ENCODE measurements around the gene ACBD4. TPM values are rescaled to one million over a fixed set of nuclear protein-coding genes. Genes with fewer than 3 reads are reported as not detected.

The ACBD4 gene
- total RNA-seq, 3 donors from 2014 or later: 4.5 to 5.7 (median 4.7) TPM

GRCh38 chr17:45098869-45099616 is 36.4 kb upstream of the ACBD4 start:
- H3K4me1 Mint-ChIP-seq (ENCODE audit: low read depth): peaks cover 2% of the 10 kb centered on the region
- H3K4me3 Mint-ChIP-seq: no peak overlapping the region
- H3K36me3 Mint-ChIP-seq (ENCODE audit: insufficient read depth): peaks cover 35% of the 10 kb centered on the region
- H3K27me3 Mint-ChIP-seq (ENCODE audit: low read depth): no peaks in the 10 kb centered on the region
- H3K9me3 Mint-ChIP-seq: no peaks in the 10 kb centered on the region
- DNase-seq (peak; percentile 75), ATAC-seq (peak; percentile 80 to 88)

- H3K27me3 Mint-ChIP-seq (ENCODE audit: low read depth): no peaks in the 10 kb centered on the region
- H3K36me3 Mint-ChIP-seq (ENCODE audit: insufficient read depth): peaks cover 36% of the 10 kb centered on the region
- DNase-seq: no peak
- no peaks in the 10 kb centered on the region for H3K9me3 Mint-ChIP-seq
- ATAC-seq: no peak
- H3K4me3 Mint-ChIP-seq: no peak overlapping the region
- H3K4me1 Mint-ChIP-seq (ENCODE audit: low read depth): peaks cover 2% of the 10 kb centered on the region
Measured at GRCh38 chr17:45101546-45101882, 34.0 kb upstream of the ACBD4 start.

GRCh38 chr17:45101883-45102811 is 33.3 kb upstream of the ACBD4 start:
- ATAC-seq (no peak), DNase-seq (no peak)
- H3K36me3 Mint-ChIP-seq (ENCODE audit: insufficient read depth): peaks cover 33% of the 10 kb centered on the region
- H3K4me1 Mint-ChIP-seq (ENCODE audit: low read depth): peaks cover 2% of the 10 kb centered on the region
- no peaks in the 10 kb centered on the region for H3K9me3 Mint-ChIP-seq
- no peaks in the 10 kb centered on the region for H3K27me3 Mint-ChIP-seq (ENCODE audit: low read depth)
- no peak overlapping the region for H3K4me3 Mint-ChIP-seq

GRCh38 chr17:45102856-45103255 is 32.6 kb upstream of the ACBD4 start:
- DNase-seq: no peak
- Mint-ChIP-seq H3K36me3 (ENCODE audit: insufficient read depth) (peaks cover 31% of the 10 kb centered on the region), H3K4me3 (no peak overlapping the region), H3K9me3 (no peaks in the 10 kb centered on the region), H3K4me1 (ENCODE audit: low read depth) (peaks cover 2% of the 10 kb centered on the region), H3K27me3 (ENCODE audit: low read depth) (no peaks in the 10 kb centered on the region)
- ATAC-seq: no peak

- H3K9me3 Mint-ChIP-seq: no peaks in the 10 kb centered on the region
- peaks cover 2% of the 10 kb centered on the region for H3K4me1 Mint-ChIP-seq (ENCODE audit: low read depth)
- H3K4me3 Mint-ChIP-seq: no peak overlapping the region
- no peak for ATAC-seq
- peaks cover 30% of the 10 kb centered on the region for H3K36me3 Mint-ChIP-seq (ENCODE audit: insufficient read depth)
- H3K27me3 Mint-ChIP-seq (ENCODE audit: low read depth): no peaks in the 10 kb centered on the region
- no peak for DNase-seq
Measured at GRCh38 chr17:45103269-45103795, 32.2 kb upstream of the ACBD4 start.

GRCh38 chr17:45104029-45104428 is 31.5 kb upstream of the ACBD4 start:
- DNase-seq (no peak), ATAC-seq (no peak)
- no peaks in the 10 kb centered on the region for H3K9me3 Mint-ChIP-seq
- H3K36me3 Mint-ChIP-seq (ENCODE audit: insufficient read depth): peaks cover 25% of the 10 kb centered on the region
- H3K4me3 Mint-ChIP-seq: no peak overlapping the region
- H3K4me1 Mint-ChIP-seq (ENCODE audit: low read depth): no peaks in the 10 kb centered on the region
- no peaks in the 10 kb centered on the region for H3K27me3 Mint-ChIP-seq (ENCODE audit: low read depth)

- DNase-seq (no peak), ATAC-seq (no peak)
- Mint-ChIP-seq H3K36me3 (ENCODE audit: insufficient read depth) (peaks cover 24% of the 10 kb centered on the region), H3K9me3 (no peaks in the 10 kb centered on the region), H3K4me1 (ENCODE audit: low read depth) (no peaks in the 10 kb centered on the region), H3K4me3 (no peak overlapping the region), H3K27me3 (ENCODE audit: low read depth) (no peaks in the 10 kb centered on the region)
Measured at GRCh38 chr17:45104497-45104896, 31.0 kb upstream of the ACBD4 start.

- H3K36me3 Mint-ChIP-seq (ENCODE audit: insufficient read depth): peaks cover 24% of the 10 kb centered on the region
Measured at GRCh38 chr17:45104907-45105624, 30.4 kb upstream of the ACBD4 start.

GRCh38 chr17:45106096-45106495 is 29.4 kb upstream of the ACBD4 start:
- Mint-ChIP-seq H3K9me3 (no peaks in the 10 kb centered on the region), H3K4me1 (ENCODE audit: low read depth) (no peaks in the 10 kb centered on the region), H3K4me3 (no peak overlapping the region), H3K36me3 (ENCODE audit: insufficient read depth) (peaks cover 24% of the 10 kb centered on the region), H3K27me3 (ENCODE audit: low read depth) (no peaks in the 10 kb centered on the region)
- no peak for ATAC-seq
- DNase-seq: no peak

More at GRCh38 chr17:45104907-45105624, 30.4 kb upstream of the ACBD4 start:
- Mint-ChIP-seq H3K4me3 (no peak overlapping the region), H3K9me3 (no peaks in the 10 kb centered on the region), H3K4me1 (ENCODE audit: low read depth) (no peaks in the 10 kb centered on the region), H3K27me3 (ENCODE audit: low read depth) (no peaks in the 10 kb centered on the region)
- no peak for DNase-seq
- no peak for ATAC-seq

- no peak for ATAC-seq
- Mint-ChIP-seq H3K27me3 (ENCODE audit: low read depth) (no peaks in the 10 kb centered on the region), H3K9me3 (no peaks in the 10 kb centered on the region), H3K4me3 (no peak overlapping the region), H3K4me1 (ENCODE audit: low read depth) (no peaks in the 10 kb centered on the region), H3K36me3 (ENCODE audit: insufficient read depth) (peaks cover 24% of the 10 kb centered on the region)
- no peak for DNase-seq
Measured at GRCh38 chr17:45106582-45106981, 28.9 kb upstream of the ACBD4 start.

GRCh38 chr17:45107293-45108010 is 28.0 kb upstream of the ACBD4 start:
- DNase-seq: no peak
- Mint-ChIP-seq H3K4me1 (ENCODE audit: low read depth) (no peaks in the 10 kb centered on the region), H3K4me3 (no peak overlapping the region), H3K27me3 (ENCODE audit: low read depth) (no peaks in the 10 kb centered on the region), H3K36me3 (ENCODE audit: insufficient read depth) (peaks cover 21% of the 10 kb centered on the region), H3K9me3 (no peaks in the 10 kb centered on the region)
- ATAC-seq: no peak

- Mint-ChIP-seq H3K9me3 (no peaks in the 10 kb centered on the region), H3K36me3 (ENCODE audit: insufficient read depth) (peaks cover 17% of the 10 kb centered on the region), H3K4me1 (ENCODE audit: low read depth) (no peaks in the 10 kb centered on the region), H3K27me3 (ENCODE audit: low read depth) (no peaks in the 10 kb centered on the region), H3K4me3 (no peak overlapping the region)
- DNase-seq: no peak
- no peak for ATAC-seq
Measured at GRCh38 chr17:45108051-45108450, 27.4 kb upstream of the ACBD4 start.

GRCh38 chr17:45108595-45109521 is 26.6 kb upstream of the ACBD4 start:
- H3K9me3 Mint-ChIP-seq: no peaks in the 10 kb centered on the region
- no peaks in the 10 kb centered on the region for H3K4me1 Mint-ChIP-seq (ENCODE audit: low read depth)
- no peaks in the 10 kb centered on the region for H3K27me3 Mint-ChIP-seq (ENCODE audit: low read depth)
- H3K36me3 Mint-ChIP-seq (ENCODE audit: insufficient read depth): peaks cover 13% of the 10 kb centered on the region
- H3K4me3 Mint-ChIP-seq: no peak overlapping the region
- ATAC-seq (no peak), DNase-seq (no peak)

All from activated T-cell treated with anti-CD3 and anti-CD28 coated beads, Interleukin-2, amount 50 U/mL, for 4 hours (primary cell).